ENCODE results near the gene LRRC42. TPM values are rescaled to one million over a fixed set of nuclear protein-coding genes. Genes with fewer than 3 reads are reported as not detected.

LRRC42 gene
- 27.0 to 31.7 TPM (median 29.3 TPM) in 5 replicates for total RNA-seq (2022; extraction: Qiagen RNA extraction)

GRCh38 chr1:53946252-53947171 is at the start of gene LRRC42:
LRRC42 (plus strand) TSS chr1:53946350; CDS start chr1:53952000, 5,650 bp downstream.

GRCh38 chr1:53945433-53946251 is 508 bp upstream of the LRRC42 start, which contains the start of gene IFT25:
IFT25 (minus strand) TSS chr1:53945699; CDS start chr1:53940082, 5,617 bp downstream.

Other genes with a start within 250 kb of the LRRC42 start
- gene GLIS1, start 207.2 kb upstream of the LRRC42 start, total RNA-seq (2022; extraction: Qiagen RNA extraction): 0.05 to 0.07 TPM (median 0.06 TPM) in 3 of 5 replicates, not detected in the others
- 20.8 to 25.0 TPM (median 23.6 TPM) in 5 replicates for gene NDC1, start 108.1 kb upstream of the LRRC42 start, total RNA-seq (2022; extraction: Qiagen RNA extraction)
- gene YIPF1, start 56.6 kb upstream of the LRRC42 start, total RNA-seq (2022; extraction: Qiagen RNA extraction): 11.2 to 14.5 TPM (median 12.3 TPM) in 5 replicates
- not detected in 5 replicates for gene DIO1, start 52.2 kb upstream of the LRRC42 start, total RNA-seq (2022; extraction: Qiagen RNA extraction)
- gene IFT25, start 651 bp upstream of the LRRC42 start, total RNA-seq (2022; extraction: Qiagen RNA extraction): 26.2 to 42.2 TPM (median 28.2 TPM) in 5 replicates
- not detected in 5 replicates for gene LDLRAD1, start 71.8 kb downstream of the LRRC42 start, total RNA-seq (2022; extraction: Qiagen RNA extraction)
- 112 to 135 TPM (median 122 TPM) in 5 replicates for gene TMEM59, start 106.9 kb downstream of the LRRC42 start, total RNA-seq (2022; extraction: Qiagen RNA extraction)
- gene TCEANC2, start 107.3 kb downstream of the LRRC42 start, total RNA-seq (2022; extraction: Qiagen RNA extraction): 1.8 to 2.4 TPM (median 2.1 TPM) in 5 replicates
- 0.05 TPM in 1 of 5 replicates, not detected in the others for gene CDCP2, start 206.7 kb downstream of the LRRC42 start, total RNA-seq (2022; extraction: Qiagen RNA extraction)